Smooth muscle cell (in vitro differentiated cells): ENCODE results near the gene TASP1. TPM values are rescaled to one million over a fixed set of nuclear protein-coding genes. Genes with fewer than 3 reads are reported as not detected.
A peak's percentile ranks its signal among the peaks of the same experiment; 100 is the strongest.

ENCODE experiments used
- DNase-seq: peaks from one replicate; lab custom pipeline; 2025; ENCODE audit not compliant: unreplicated experiment; lab: John Stamatoyannopoulos, UW
- H2AFZ ChIP-seq: fragments of 200-600 bp; sonication (generic); 2 replicates; pipeline ENCODE4 v1.6.0; 2016; ENCODE audit warnings: antibody characterized with exemption, low read depth, mild to moderate bottlenecking
- H3F3A ChIP-seq: fragments of 200-600 bp; sonication (generic); 2 replicates; pipeline ENCODE4 v1.6.0; 2017; ENCODE audit warnings: antibody characterized with exemption, low read depth
- H3K27ac ChIP-seq: fragments of 200-600 bp; sonication (generic); 2 replicates; pipeline ENCODE4 v1.5.1; 2016; ENCODE audit warnings: low read depth, mild to moderate bottlenecking
- H3K27me3 ChIP-seq: fragments of 200-600 bp; sonication (generic); 2 replicates; pipeline ENCODE4 v1.6.1; 2016; ENCODE audit warnings: low read depth, mild to moderate bottlenecking
- H3K36me3 ChIP-seq: fragments of 200-600 bp; sonication (generic); 2 replicates; pipeline ENCODE4 v1.5.1; 2016; ENCODE audit warnings: low read depth
- H3K4me1 ChIP-seq: fragments of 200-600 bp; sonication (generic); 2 replicates; pipeline ENCODE4 v1.5.1; 2016; ENCODE audit warnings: low read depth
- H3K4me2 ChIP-seq: fragments of 200-600 bp; sonication (generic); 2 replicates; pipeline ENCODE4 v1.6.0; 2016; ENCODE audit warnings: mild to moderate bottlenecking
- H3K4me3 ChIP-seq: fragments of 200-600 bp; sonication (generic); 2 replicates; pipeline ENCODE4 v1.5.1; 2016; ENCODE audit warnings: mild to moderate bottlenecking
- H3K79me2 ChIP-seq: fragments of 200-600 bp; sonication (generic); 2 replicates; pipeline ENCODE4 v1.6.0; 2016; ENCODE audit warnings: low read depth, mild to moderate bottlenecking
- H3K9ac ChIP-seq: fragments of 200-600 bp; sonication (generic); 2 replicates; pipeline ENCODE4 v1.6.0; 2016; ENCODE audit warnings: low read depth
- H3K9me3 ChIP-seq: fragments of 200-600 bp; sonication (generic); replicated peaks from 2 replicates; pipeline ENCODE4 v1.5.1; 2016; ENCODE audit warnings: low read depth
- H4K20me1 ChIP-seq: fragments of 200-600 bp; sonication (generic); 2 replicates; pipeline ENCODE4 v1.6.0; 2016; ENCODE audit warnings: low read depth
- WGBS: methylation state at CpG from one replicate; pipeline ENCODE4 v1.1.7; 2016; ENCODE audit warnings: low lambda C conversion rate; 5-methylcytosine and 5-hydroxymethylcytosine counted together
- polyA plus RNA-seq: library from polyadenylated mRNA; unstranded; fragments of >200 nt; fragmentation: Nextera tagmentation; extraction: Ambion mirVana; gene quantifications from 2 replicates; pipeline ENCODE4 v1.2.1, GENCODE V29; 2016
- total RNA-seq: library from RNA; depleted of rRNA; stranded (reverse); fragments of >200 nt; gene quantifications from 2 replicates; pipeline ENCODE4 v1.2.3, GENCODE V29; 2014
- TF ChIP-seq, protein P1 (sequence below): fragments of 200-600 bp; sonication (generic); IDR thresholded peaks from 2 replicates; pipeline ENCODE4 v1.5.1; 2017; ENCODE audit warnings: borderline replicate concordance, mild to moderate bottlenecking, antibody characterized with exemption; ENCODE audit not compliant: insufficient read depth, poor library complexity, severe bottlenecking

Gene TASP1
- total and polyA plus RNA-seq, 2 experiments from 2014 or later = 6.4 to 17.5 TPM

DNA sequence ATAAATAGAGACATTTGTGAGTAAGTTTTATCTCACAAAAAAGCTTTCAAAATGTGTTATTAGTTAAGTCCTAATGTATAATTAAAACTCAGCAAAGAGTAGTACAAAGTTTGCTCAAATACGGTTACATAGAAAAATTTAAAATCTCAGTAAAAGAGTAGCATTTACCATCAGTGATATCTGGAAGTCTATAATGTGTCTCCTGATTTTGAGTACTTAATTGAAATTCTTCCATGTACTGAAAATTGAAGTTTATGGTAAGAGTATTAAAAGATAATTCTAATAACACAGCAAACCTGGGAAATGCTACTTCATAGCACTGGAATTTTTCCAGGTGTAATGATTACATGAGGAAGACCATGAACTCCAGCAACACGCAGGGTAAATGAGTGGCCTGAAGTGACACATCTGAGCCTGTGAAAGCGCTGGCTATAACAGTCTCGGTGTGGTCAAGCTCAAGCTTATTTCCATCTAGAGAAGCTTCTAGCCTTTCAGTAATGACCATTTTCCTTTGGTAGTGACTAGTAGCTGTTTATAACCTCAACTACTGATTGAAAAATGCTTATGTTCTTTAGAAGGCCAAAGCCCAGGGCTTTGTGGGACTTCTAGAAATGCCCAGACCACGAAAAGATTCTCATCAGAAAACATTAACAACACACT, 214.4 kb downstream of the TASP1 start:
- TF ChIP-seq, protein P1, sequence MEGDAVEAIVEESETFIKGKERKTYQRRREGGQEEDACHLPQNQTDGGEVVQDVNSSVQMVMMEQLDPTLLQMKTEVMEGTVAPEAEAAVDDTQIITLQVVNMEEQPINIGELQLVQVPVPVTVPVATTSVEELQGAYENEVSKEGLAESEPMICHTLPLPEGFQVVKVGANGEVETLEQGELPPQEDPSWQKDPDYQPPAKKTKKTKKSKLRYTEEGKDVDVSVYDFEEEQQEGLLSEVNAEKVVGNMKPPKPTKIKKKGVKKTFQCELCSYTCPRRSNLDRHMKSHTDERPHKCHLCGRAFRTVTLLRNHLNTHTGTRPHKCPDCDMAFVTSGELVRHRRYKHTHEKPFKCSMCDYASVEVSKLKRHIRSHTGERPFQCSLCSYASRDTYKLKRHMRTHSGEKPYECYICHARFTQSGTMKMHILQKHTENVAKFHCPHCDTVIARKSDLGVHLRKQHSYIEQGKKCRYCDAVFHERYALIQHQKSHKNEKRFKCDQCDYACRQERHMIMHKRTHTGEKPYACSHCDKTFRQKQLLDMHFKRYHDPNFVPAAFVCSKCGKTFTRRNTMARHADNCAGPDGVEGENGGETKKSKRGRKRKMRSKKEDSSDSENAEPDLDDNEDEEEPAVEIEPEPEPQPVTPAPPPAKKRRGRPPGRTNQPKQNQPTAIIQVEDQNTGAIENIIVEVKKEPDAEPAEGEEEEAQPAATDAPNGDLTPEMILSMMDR = no peak
- Histone ChIP-seq H3K36me3 (no peaks in the 10 kb centered on the region), H3K4me1 (peaks cover 24% of the 10 kb centered on the region), H3K79me2 (no peaks in the 10 kb centered on the region), H4K20me1 (no peaks in the 10 kb centered on the region), H3K4me2 (peak overlapping the region; percentile 23), H3K9me3 (no peaks in the 10 kb centered on the region), H3K27ac (peak overlapping the region; percentile 63), H2AFZ (no peak overlapping the region), H3K9ac (no peak overlapping the region), H3K27me3 (no peaks in the 10 kb centered on the region), H3K4me3 (no peak overlapping the region), H3F3A (peaks cover 13% of the 10 kb centered on the region)
- no peak for DNase-seq
- 73% methylated on average over 5 of the region's 5 CpGs for WGBS

GRCh38 chr20:13423472-13424173, 215.1 kb downstream of the TASP1 start:
- Histone ChIP-seq H3K4me1 (peaks cover 24% of the 10 kb centered on the region), H3K9ac (no peak overlapping the region), H3K4me3 (no peak overlapping the region), H3K79me2 (no peaks in the 10 kb centered on the region), H3K9me3 (no peaks in the 10 kb centered on the region), H3K36me3 (no peaks in the 10 kb centered on the region), H4K20me1 (no peaks in the 10 kb centered on the region), H3K27me3 (no peaks in the 10 kb centered on the region), H2AFZ (no peak overlapping the region), H3K4me2 (no peak overlapping the region), H3F3A (peaks cover 13% of the 10 kb centered on the region), H3K27ac (peak overlapping the region; percentile 63)
- TF ChIP-seq, protein P1 = no peak
- no peak for DNase-seq
- WGBS = 87% methylated on average over 4 of the region's 4 CpGs

DNA sequence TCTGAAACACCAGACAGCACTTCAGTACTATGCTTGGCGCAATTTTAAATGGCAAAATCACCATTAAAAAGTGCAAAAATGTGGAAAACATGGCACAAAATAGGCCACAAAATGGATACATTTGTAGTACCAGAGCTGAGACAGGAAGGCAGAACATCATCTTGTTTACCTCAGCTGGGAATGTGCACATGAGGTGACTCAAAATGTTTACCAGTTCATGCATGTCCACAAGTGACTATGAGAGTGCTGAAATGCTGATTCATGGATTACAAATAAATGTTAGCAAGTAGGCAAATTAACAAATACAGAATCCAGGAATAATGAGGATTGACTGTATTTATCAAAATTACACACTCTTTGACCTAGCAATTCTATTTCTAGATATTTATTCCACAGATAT, 216.1 kb downstream of the TASP1 start:
- H3K9ac ChIP-seq = no peak overlapping the region
- no peak overlapping the region for H3K4me3 ChIP-seq
- H3K79me2 ChIP-seq = no peaks in the 10 kb centered on the region
- H3F3A ChIP-seq = peaks cover 13% of the 10 kb centered on the region
- WGBS = 91% methylated on average over 1 of the region's 1 CpG
- no peaks in the 10 kb centered on the region for H4K20me1 ChIP-seq
- DNase-seq = no peak
- TF ChIP-seq, protein P1 = no peak
- no peaks in the 10 kb centered on the region for H3K36me3 ChIP-seq
- peaks cover 24% of the 10 kb centered on the region for H3K4me1 ChIP-seq
- no peaks in the 10 kb centered on the region for H3K27me3 ChIP-seq
- H3K9me3 ChIP-seq = no peaks in the 10 kb centered on the region
- no peak overlapping the region for H3K4me2 ChIP-seq
- no peak overlapping the region for H3K27ac ChIP-seq
- no peak overlapping the region for H2AFZ ChIP-seq
